ENCODE measurements around the gene COQ7.

DNA sequence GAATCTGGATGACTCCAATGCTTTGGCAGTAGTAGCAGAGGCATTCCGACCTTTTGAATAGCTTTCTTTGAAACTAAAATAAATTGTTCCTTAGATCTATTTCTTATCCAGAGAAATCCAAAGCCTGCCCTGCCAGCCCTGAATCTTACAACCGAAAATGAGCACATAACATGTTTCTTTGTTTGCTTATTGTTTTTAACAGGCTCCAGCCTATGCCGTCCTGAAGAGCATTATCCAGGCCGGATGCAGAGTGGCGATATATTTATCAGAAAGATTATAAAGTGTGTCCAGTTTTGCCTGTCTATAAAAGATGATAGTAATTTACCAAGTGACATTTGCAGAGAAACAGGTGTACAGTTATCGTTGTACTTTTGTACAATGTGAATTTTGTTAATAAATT lies 10.5 kb downstream of the COQ7 start:
- TF ChIP-seq RAD21 (IDR thresholded peaks at IDR 0.05; ENCODE audit: low read length) (no peak), CHD2 (IDR thresholded peaks at IDR 0.05; ENCODE audit: low read length, partially characterized antibody) (no peak), GABPA (IDR thresholded peaks at IDR 0.05; ENCODE audit: low read depth) (no peak), POLR2AphosphoS5 (IDR thresholded peaks at IDR 0.05; ENCODE audit: low read depth, low read length) (no peak), ELF1 (IDR thresholded peaks at IDR 0.05) (no peak)
- TF ChIP-seq, protein P1, sequence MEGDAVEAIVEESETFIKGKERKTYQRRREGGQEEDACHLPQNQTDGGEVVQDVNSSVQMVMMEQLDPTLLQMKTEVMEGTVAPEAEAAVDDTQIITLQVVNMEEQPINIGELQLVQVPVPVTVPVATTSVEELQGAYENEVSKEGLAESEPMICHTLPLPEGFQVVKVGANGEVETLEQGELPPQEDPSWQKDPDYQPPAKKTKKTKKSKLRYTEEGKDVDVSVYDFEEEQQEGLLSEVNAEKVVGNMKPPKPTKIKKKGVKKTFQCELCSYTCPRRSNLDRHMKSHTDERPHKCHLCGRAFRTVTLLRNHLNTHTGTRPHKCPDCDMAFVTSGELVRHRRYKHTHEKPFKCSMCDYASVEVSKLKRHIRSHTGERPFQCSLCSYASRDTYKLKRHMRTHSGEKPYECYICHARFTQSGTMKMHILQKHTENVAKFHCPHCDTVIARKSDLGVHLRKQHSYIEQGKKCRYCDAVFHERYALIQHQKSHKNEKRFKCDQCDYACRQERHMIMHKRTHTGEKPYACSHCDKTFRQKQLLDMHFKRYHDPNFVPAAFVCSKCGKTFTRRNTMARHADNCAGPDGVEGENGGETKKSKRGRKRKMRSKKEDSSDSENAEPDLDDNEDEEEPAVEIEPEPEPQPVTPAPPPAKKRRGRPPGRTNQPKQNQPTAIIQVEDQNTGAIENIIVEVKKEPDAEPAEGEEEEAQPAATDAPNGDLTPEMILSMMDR (IDR thresholded peaks at IDR 0.05), result no peak
- TF ChIP-seq, protein P2, sequence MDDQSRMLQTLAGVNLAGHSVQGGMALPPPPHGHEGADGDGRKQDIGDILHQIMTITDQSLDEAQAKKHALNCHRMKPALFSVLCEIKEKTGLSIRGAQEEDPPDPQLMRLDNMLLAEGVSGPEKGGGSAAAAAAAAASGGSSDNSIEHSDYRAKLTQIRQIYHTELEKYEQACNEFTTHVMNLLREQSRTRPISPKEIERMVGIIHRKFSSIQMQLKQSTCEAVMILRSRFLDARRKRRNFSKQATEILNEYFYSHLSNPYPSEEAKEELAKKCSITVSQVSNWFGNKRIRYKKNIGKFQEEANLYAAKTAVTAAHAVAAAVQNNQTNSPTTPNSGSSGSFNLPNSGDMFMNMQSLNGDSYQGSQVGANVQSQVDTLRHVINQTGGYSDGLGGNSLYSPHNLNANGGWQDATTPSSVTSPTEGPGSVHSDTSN (IDR thresholded peaks at IDR 0.05), result no peak
- TF ChIP-seq, protein P3, sequence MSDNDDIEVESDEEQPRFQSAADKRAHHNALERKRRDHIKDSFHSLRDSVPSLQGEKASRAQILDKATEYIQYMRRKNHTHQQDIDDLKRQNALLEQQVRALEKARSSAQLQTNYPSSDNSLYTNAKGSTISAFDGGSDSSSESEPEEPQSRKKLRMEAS (IDR thresholded peaks at IDR 0.05; ENCODE audit: low read depth), result no peak

All from SK-N-SH (cell line).